A549 (cell line): ENCODE data around the gene DOCK1. TPM values are rescaled to one million over a fixed set of nuclear protein-coding genes. Genes with fewer than 3 reads are reported as not detected.

ENCODE experiments used
- ATAC-seq, 2 experiments: fragments of 200-7000 bp in 1 of 2; fragments of >200 bp in 1 of 2; cut with Nextera tagmentation in 1 of 2; cut with Tn5 transposase in 1 of 2; 3 replicates each; pipeline versions ENCODE4 v1.8.0 to v1.9.1; 2018 to 2020; ENCODE audit warnings: mild to moderate bottlenecking in 1 of 2, moderate library complexity in 1 of 2
- CTCF ChIA-PET: fragments of 300-600 bp; sonication (Branson Sonifier 250); formaldehyde crosslinking; extraction: SDS; loops from one replicate; lab custom pipeline; 2021; ENCODE audit warnings: antibody characterized with exemption, inconsistent platforms; lab: Yijun Ruan, JAX
- POLR2A ChIA-PET: fragments of 350-600 bp; formaldehyde crosslinking; extraction: SDS; loops from one replicate; lab custom pipeline; 2021; ENCODE audit warnings: antibody characterized with exemption, inconsistent platforms; lab: Yijun Ruan, JAX
- DNase-seq, 2 experiments: peaks; one replicate each; pipeline versions ENCODE4 v3.0.0 to v3.0.0-alpha.2; 2011 to 2016; ENCODE audit warnings: low read depth in 1 of 2, low spot score in 1 of 2
- FAIRE-seq: peaks from 2 replicates; lab custom pipeline; 2011; peaks lifted over from hg19 to GRCh38; lab: Jason Lieb, UNC
- H3K27ac ChIP-seq, 2 experiments: fragments of >200 bp; sonication (Bioruptor Twin); formaldehyde crosslinking; 3 replicates each; pipeline ENCODE4 v1.5.1; 2016 to 2017
- H3K4me1 ChIP-seq: fragments of >200 bp; sonication (Bioruptor Twin); formaldehyde crosslinking; 3 replicates; pipeline ENCODE4 v1.6.1; 2016
- H3K4me2 ChIP-seq: fragments of >200 bp; sonication (Bioruptor Twin); formaldehyde crosslinking; 3 replicates; pipeline ENCODE4 v1.6.1; 2016
- H3K4me3 ChIP-seq: fragments of >200 bp; sonication (Bioruptor Twin); formaldehyde crosslinking; 3 replicates; pipeline ENCODE4 v1.5.1; 2016
- H3K9me3 ChIP-seq: fragments of >200 bp; sonication (Bioruptor Twin); formaldehyde crosslinking; 3 replicates; pipeline ENCODE4 v1.6.1; 2016
- CBX2 ChIP-seq: fragments of 200-600 bp; sonication (generic); IDR thresholded peaks from 2 replicates; pipeline ENCODE4 v1.6.1; 2016; ENCODE audit warnings: low read depth, mild to moderate bottlenecking, borderline replicate concordance
- CHD2 ChIP-seq: fragments of 150-350 bp; IDR thresholded peaks from 2 replicates; pipeline ENCODE4 v1.6.1; 2014; ENCODE audit warnings: low read length; ENCODE audit not compliant: partially characterized antibody
- EHF ChIP-seq: fragments of 250-450 bp; sonication (Bioruptor Pico); IDR thresholded peaks from 2 replicates; pipeline ENCODE4 v1.5.0; 2020; ENCODE audit warnings: mild to moderate bottlenecking
- EHMT2 ChIP-seq: fragments of 200-600 bp; sonication (generic); IDR thresholded peaks from 2 replicates; pipeline ENCODE4 v1.6.1; 2016; ENCODE audit warnings: antibody characterized with exemption, low read depth, mild to moderate bottlenecking, moderate library complexity
- EP300 ChIP-seq, 2 experiments: fragments of >200 bp; sonication (Bioruptor Twin); formaldehyde crosslinking; IDR thresholded peaks; 2 replicates in 1 of 2; 3 replicates in 1 of 2; pipeline ENCODE4 v1.6.1; 2016 to 2017
- GATA3 ChIP-seq: IDR thresholded peaks from 2 replicates; pipeline ENCODE4 v1.6.1; 2012; ENCODE audit warnings: borderline replicate concordance
- HDAC2 ChIP-seq: fragments of 200-600 bp; sonication (generic); IDR thresholded peaks from 2 replicates; pipeline ENCODE4 v1.6.1; 2016
- HEYL ChIP-seq: fragments of 250-450 bp; sonication (Bioruptor Pico); IDR thresholded peaks from 2 replicates; pipeline ENCODE4 v1.8.0; 2021; ENCODE audit warnings: mild to moderate bottlenecking, moderate library complexity
- HOXB5 ChIP-seq: fragments of 250-450 bp; sonication (Bioruptor Pico); IDR thresholded peaks from 2 replicates; pipeline ENCODE4 v1.5.0; 2020; ENCODE audit warnings: mild to moderate bottlenecking, moderate library complexity
- JUNB ChIP-seq: fragments of >200 bp; sonication (Bioruptor Twin); formaldehyde crosslinking; IDR thresholded peaks from 2 replicates; pipeline ENCODE4 v1.6.1; 2016
- KDM5A ChIP-seq: fragments of 200-600 bp; sonication (generic); IDR thresholded peaks from 2 replicates; pipeline ENCODE4 v1.6.1; 2016; ENCODE audit warnings: antibody characterized with exemption, mild to moderate bottlenecking
- MAZ ChIP-seq: fragments of 150-350 bp; IDR thresholded peaks from 2 replicates; pipeline ENCODE4 v1.6.1; 2014; ENCODE audit warnings: antibody characterized with exemption, low read depth, low read length, borderline replicate concordance
- NFE2L2 ChIP-seq: fragments of 150-350 bp; conservative IDR thresholded peaks from 2 replicates; pipeline ENCODE4 v1.6.1; 2014; ENCODE audit warnings: low read length
- PHF8 ChIP-seq: fragments of 200-600 bp; sonication (generic); IDR thresholded peaks from 2 replicates; pipeline ENCODE4 v1.6.1; 2016; ENCODE audit warnings: low read depth, mild to moderate bottlenecking, antibody characterized with exemption, moderate library complexity, borderline replicate concordance
- POLR2A ChIP-seq: IDR thresholded peaks from 2 replicates; pipeline ENCODE4 v1.6.1; 2012; ENCODE audit warnings: mild to moderate bottlenecking, low read length
- RARB ChIP-seq: fragments of 250-450 bp; sonication (Bioruptor Pico); IDR thresholded peaks from 2 replicates; pipeline ENCODE4 v1.8.0; 2021; ENCODE audit warnings: mild to moderate bottlenecking, moderate library complexity
- SMC3 ChIP-seq: fragments of >200 bp; sonication (Bioruptor Twin); formaldehyde crosslinking; IDR thresholded peaks from 3 replicates; pipeline ENCODE4 v1.6.1; 2018; ENCODE audit warnings: inconsistent platforms
- TFCP2L1 ChIP-seq: fragments of 250-450 bp; sonication (Bioruptor Pico); IDR thresholded peaks from 2 replicates; pipeline ENCODE4 v1.5.0; 2021; ENCODE audit warnings: mild to moderate bottlenecking
- WGBS: methylation state at CpG from one replicate; pipeline ENCODE4 v1.1.6; 2017; ENCODE audit errors: missing lambda C conversion rate; 5-methylcytosine and 5-hydroxymethylcytosine counted together
- polyA plus RNA-seq, 4 experiments: library from polyadenylated mRNA; depleted of rRNA in 3 of 4; stranded (reverse); fragments of >200 nt; fragmentation: RNase III in 1 of 4; extraction: RNeasy Plus Mini Kit Qiagen cat#74134 plus additional on column Dnase treatment in 1 of 4; gene quantifications; 2 replicates in 3 of 4; 3 replicates in 1 of 4; pipeline ENCODE4 v1.2.3, GENCODE V29; 2011 to 2017
- TF ChIP-seq, protein P1 (sequence below): fragments of >200 bp; sonication (Bioruptor Twin); formaldehyde crosslinking; IDR thresholded peaks from 2 replicates; pipeline ENCODE4 v1.6.1; 2016
- TF ChIP-seq, protein P2 (sequence below): fragments of 200-600 bp; sonication (generic); IDR thresholded peaks from 2 replicates; pipeline ENCODE4 v1.6.1; 2016; ENCODE audit warnings: antibody characterized with exemption, mild to moderate bottlenecking, moderate library complexity
- TF ChIP-seq, protein P3 (sequence below): fragments of >200 bp; sonication (Bioruptor Twin); formaldehyde crosslinking; IDR thresholded peaks from 3 replicates; pipeline ENCODE4 v1.6.1; 2016
- TF ChIP-seq, protein P4 (sequence below): fragments of 250-450 bp; sonication (Bioruptor Pico); IDR thresholded peaks from 2 replicates; pipeline ENCODE4 v1.5.0; 2021; ENCODE audit warnings: mild to moderate bottlenecking, moderate library complexity, borderline replicate concordance
- TF ChIP-seq, protein P5 (sequence below): fragments of >200 bp; sonication (Bioruptor Twin); formaldehyde crosslinking; IDR thresholded peaks from 3 replicates; pipeline ENCODE4 v1.5.1; 2016

The DOCK1 gene
- polyA plus RNA-seq, 2 of the 4 experiments (the other 2 are of a cell fraction) = 22.6 to 28.2 TPM

DNA sequence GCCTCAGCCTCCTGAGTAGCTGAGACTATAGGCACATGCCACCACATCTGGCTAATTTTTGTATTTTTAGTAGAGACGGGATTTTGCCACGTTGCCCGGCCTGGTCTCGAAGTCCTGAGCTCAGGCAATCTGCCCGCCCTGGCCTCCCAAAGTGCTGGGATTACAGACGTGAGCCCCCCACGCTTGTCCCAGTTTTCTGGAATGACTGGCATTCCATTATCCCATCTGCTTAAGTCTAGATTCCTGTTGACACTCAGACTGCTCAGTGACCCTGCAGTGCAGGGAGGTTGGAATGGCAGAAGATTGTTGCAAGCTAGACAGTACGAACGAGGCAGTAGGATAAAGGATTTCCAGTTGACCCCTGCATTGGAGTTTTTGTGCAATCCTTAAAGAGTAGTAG is 508.8 kb downstream of the DOCK1 start:
- CTCF ChIA-PET = interaction anchor here (1.0 kb wide), 1 partner anchor 798 kb away, joined by 3 read pairs; no protein-coding TSS in a partner anchor
- 93% methylated on average over 9 of the region's 9 CpGs for WGBS
- no peak for ATAC-seq

DNA sequence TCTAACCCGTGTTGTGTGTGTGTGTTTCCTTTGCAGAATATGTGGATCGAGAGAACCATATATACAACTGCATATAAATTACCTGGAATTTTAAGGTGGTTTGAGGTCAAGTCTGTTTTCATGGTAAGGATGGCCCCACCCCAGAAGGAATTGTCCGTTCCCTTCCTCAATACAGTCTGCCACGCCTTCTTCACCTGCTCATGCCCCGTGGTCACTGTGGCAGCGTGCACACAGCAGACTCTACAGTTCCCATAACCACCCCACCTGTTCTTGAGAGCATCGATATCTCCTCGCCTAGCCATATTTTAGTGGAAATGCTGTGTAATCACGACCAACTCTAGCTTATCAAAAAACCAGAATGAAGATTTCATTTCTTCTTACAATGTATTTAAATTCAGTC is 509.9 kb downstream of the DOCK1 start:
- no peak for FAIRE-seq

More for the DNA sequence above, 508.8 kb downstream of the DOCK1 start:
- FAIRE-seq (no peak), DNase-seq (no peak)
- Histone ChIP-seq H3K9me3 (no peaks in the 10 kb centered on the region), H3K27ac (no peak overlapping the region), H3K4me1 (no peaks in the 10 kb centered on the region), H3K4me3 (no peak overlapping the region), H3K4me2 (no peak overlapping the region)
- TF ChIP-seq PHF8 = no peak
- TF ChIP-seq, protein P1, sequence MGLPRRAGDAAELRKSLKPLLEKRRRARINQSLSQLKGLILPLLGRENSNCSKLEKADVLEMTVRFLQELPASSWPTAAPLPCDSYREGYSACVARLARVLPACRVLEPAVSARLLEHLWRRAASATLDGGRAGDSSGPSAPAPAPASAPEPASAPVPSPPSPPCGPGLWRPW = no peak
- no peak for TF ChIP-seq EHMT2
- TF ChIP-seq, protein P2, sequence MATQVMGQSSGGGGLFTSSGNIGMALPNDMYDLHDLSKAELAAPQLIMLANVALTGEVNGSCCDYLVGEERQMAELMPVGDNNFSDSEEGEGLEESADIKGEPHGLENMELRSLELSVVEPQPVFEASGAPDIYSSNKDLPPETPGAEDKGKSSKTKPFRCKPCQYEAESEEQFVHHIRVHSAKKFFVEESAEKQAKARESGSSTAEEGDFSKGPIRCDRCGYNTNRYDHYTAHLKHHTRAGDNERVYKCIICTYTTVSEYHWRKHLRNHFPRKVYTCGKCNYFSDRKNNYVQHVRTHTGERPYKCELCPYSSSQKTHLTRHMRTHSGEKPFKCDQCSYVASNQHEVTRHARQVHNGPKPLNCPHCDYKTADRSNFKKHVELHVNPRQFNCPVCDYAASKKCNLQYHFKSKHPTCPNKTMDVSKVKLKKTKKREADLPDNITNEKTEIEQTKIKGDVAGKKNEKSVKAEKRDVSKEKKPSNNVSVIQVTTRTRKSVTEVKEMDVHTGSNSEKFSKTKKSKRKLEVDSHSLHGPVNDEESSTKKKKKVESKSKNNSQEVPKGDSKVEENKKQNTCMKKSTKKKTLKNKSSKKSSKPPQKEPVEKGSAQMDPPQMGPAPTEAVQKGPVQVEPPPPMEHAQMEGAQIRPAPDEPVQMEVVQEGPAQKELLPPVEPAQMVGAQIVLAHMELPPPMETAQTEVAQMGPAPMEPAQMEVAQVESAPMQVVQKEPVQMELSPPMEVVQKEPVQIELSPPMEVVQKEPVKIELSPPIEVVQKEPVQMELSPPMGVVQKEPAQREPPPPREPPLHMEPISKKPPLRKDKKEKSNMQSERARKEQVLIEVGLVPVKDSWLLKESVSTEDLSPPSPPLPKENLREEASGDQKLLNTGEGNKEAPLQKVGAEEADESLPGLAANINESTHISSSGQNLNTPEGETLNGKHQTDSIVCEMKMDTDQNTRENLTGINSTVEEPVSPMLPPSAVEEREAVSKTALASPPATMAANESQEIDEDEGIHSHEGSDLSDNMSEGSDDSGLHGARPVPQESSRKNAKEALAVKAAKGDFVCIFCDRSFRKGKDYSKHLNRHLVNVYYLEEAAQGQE = no peak
- TF ChIP-seq, protein P3, sequence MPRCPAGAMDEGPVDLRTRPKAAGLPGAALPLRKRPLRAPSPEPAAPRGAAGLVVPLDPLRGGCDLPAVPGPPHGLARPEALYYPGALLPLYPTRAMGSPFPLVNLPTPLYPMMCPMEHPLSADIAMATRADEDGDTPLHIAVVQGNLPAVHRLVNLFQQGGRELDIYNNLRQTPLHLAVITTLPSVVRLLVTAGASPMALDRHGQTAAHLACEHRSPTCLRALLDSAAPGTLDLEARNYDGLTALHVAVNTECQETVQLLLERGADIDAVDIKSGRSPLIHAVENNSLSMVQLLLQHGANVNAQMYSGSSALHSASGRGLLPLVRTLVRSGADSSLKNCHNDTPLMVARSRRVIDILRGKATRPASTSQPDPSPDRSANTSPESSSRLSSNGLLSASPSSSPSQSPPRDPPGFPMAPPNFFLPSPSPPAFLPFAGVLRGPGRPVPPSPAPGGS = no peak
- TF ChIP-seq HDAC2 = no peak
- TF ChIP-seq POLR2A = no peak
- TF ChIP-seq NFE2L2 = no peak
- TF ChIP-seq HEYL = no peak
- no peak for TF ChIP-seq CBX2
- TF ChIP-seq EHF (CRISPR knock-in tag) = no peak
- no peak for TF ChIP-seq SMC3
- no peak for TF ChIP-seq TFCP2L1 (CRISPR knock-in tag)
- TF ChIP-seq EP300 (IDR thresholded peaks at IDR 0.05) = no peak
- no peak for TF ChIP-seq GATA3
- TF ChIP-seq MAZ = no peak
- POLR2A ChIA-PET = no interaction called here

More for the DNA sequence above, 509.9 kb downstream of the DOCK1 start:
- DNase-seq (no peak), ATAC-seq (no peak)
- no peak overlapping the region for H3K4me3 ChIP-seq
- WGBS = 82% methylated on average over 9 of the region's 9 CpGs
- CTCF ChIA-PET = no interaction called here
- no peaks in the 10 kb centered on the region for H3K9me3 ChIP-seq
- H3K4me2 ChIP-seq = no peak overlapping the region
- H3K4me1 ChIP-seq = no peaks in the 10 kb centered on the region
- TF ChIP-seq, protein P4, sequence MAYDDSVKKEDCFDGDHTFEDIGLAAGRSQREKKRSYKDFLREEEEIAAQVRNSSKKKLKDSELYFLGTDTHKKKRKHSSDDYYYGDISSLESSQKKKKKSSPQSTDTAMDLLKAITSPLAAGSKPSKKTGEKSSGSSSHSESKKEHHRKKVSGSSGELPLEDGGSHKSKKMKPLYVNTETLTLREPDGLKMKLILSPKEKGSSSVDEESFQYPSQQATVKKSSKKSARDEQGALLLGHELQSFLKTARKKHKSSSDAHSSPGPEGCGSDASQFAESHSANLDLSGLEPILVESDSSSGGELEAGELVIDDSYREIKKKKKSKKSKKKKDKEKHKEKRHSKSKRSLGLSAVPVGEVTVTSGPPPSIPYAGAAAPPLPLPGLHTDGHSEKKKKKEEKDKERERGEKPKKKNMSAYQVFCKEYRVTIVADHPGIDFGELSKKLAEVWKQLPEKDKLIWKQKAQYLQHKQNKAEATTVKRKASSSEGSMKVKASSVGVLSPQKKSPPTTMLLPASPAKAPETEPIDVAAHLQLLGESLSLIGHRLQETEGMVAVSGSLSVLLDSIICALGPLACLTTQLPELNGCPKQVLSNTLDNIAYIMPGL (CRISPR knock-in tag) = no peak
- TF ChIP-seq JUNB (no peak), CHD2 (no peak), KDM5A (no peak), RARB (no peak), HOXB5 (CRISPR knock-in tag) (no peak)
- TF ChIP-seq, protein P5, sequence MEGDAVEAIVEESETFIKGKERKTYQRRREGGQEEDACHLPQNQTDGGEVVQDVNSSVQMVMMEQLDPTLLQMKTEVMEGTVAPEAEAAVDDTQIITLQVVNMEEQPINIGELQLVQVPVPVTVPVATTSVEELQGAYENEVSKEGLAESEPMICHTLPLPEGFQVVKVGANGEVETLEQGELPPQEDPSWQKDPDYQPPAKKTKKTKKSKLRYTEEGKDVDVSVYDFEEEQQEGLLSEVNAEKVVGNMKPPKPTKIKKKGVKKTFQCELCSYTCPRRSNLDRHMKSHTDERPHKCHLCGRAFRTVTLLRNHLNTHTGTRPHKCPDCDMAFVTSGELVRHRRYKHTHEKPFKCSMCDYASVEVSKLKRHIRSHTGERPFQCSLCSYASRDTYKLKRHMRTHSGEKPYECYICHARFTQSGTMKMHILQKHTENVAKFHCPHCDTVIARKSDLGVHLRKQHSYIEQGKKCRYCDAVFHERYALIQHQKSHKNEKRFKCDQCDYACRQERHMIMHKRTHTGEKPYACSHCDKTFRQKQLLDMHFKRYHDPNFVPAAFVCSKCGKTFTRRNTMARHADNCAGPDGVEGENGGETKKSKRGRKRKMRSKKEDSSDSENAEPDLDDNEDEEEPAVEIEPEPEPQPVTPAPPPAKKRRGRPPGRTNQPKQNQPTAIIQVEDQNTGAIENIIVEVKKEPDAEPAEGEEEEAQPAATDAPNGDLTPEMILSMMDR = no peak
- POLR2A ChIA-PET = no interaction called here
- no peak overlapping the region for H3K27ac ChIP-seq
